Measurements from ENCODE around the gene CAPN11. TPM values are rescaled to one million over a fixed set of nuclear protein-coding genes. Genes with fewer than 3 reads are reported as not detected.

CAPN11 gene
- total RNA-seq, 4 donors from 2014 or later: 0.67 to 16.5 (median 4.9) TPM; not detected in 1

DNA sequence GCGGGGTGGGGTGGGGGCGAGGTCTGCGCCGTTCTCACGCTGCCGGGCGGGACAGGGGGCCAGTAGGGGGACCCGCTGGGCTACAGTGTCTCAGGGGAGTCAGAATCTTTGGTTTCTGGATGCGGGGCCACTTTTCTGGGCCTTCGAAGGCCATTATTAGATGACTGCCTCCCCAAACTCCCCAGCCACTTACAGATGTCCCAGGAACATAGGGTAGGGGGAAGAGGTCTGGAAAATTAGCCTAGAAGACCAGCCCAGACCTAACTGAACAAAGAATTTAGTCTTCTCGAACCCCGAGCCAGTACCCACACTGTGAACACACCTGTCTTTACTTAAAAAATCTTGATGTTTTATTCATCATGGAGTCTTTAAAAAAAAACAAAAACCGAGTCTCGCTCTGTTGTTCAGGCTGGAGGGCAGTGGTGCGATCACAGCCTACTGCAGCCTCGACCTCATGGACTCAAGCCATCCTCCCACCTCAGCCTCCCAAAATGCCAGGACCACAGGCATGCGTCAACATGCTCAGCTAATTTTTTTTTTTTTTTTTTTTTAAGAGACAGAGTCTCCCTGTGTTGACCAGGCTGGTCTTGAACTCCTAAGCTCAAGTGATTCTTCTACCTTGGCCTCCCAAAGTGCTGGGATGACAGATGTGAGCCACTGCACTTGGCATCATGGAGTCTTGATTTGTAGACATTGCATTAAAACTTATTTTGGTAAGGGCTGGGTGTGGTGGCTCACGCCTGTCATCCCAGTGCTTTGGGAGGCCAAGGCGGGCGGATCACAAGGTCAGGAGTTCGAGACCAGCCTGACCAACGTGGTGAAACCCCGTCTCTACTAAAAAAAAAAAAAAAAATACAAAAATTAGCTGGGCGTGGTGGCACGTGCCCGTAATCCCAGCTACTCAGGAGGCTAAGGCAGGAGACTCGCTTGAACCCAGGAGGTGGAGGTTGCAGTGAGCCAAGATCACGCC lies 61.5 kb downstream of the CAPN11 start:
- peak overlapping the region; percentile 45 to 56 (median 46) for H3K4me3 ChIP-seq
- H3K27me3 ChIP-seq: no peaks in the 10 kb centered on the region
- no peaks in the 10 kb centered on the region for H3K9me3 ChIP-seq
- no peaks in the 10 kb centered on the region for H3K36me3 ChIP-seq
- TF ChIP-seq, protein P1, sequence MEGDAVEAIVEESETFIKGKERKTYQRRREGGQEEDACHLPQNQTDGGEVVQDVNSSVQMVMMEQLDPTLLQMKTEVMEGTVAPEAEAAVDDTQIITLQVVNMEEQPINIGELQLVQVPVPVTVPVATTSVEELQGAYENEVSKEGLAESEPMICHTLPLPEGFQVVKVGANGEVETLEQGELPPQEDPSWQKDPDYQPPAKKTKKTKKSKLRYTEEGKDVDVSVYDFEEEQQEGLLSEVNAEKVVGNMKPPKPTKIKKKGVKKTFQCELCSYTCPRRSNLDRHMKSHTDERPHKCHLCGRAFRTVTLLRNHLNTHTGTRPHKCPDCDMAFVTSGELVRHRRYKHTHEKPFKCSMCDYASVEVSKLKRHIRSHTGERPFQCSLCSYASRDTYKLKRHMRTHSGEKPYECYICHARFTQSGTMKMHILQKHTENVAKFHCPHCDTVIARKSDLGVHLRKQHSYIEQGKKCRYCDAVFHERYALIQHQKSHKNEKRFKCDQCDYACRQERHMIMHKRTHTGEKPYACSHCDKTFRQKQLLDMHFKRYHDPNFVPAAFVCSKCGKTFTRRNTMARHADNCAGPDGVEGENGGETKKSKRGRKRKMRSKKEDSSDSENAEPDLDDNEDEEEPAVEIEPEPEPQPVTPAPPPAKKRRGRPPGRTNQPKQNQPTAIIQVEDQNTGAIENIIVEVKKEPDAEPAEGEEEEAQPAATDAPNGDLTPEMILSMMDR (IDR thresholded peaks at IDR 0.05): no peak
- no peak for TF ChIP-seq POLR2A (IDR thresholded peaks at IDR 0.05)
- no peak for DNase-seq
- H3K4me1 ChIP-seq: peaks cover 0 to 72% (median 17%) of the 10 kb centered on the region in 4 donors
- H3K27ac ChIP-seq: peak overlapping the region; percentile 52 to 82 (median 78)

DNA sequence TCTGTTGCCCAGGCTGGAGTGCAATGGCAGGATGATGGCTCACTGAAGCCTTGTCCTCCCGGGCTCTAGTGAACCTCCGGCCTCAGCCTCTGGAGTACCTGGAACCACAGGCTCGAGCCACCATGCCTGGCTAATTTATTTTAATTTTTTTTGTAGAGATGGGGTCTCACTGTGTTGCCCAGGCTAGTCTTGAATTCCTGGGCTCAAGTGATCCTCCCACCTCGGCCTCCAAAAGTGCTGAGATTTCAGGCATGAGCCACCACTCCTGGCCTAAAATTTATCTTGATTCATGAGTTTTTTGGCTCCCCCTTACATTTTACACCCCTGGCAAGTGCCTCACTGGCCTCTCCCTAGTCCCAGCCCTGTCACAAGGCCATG lies 62.3 kb downstream of the CAPN11 start:
- Histone ChIP-seq H3K9me3 (no peaks in the 10 kb centered on the region), H3K4me3 (no peak overlapping the region), H3K4me1 (peaks cover 0 to 80% (median 17%) of the 10 kb centered on the region in 4 donors), H3K36me3 (no peaks in the 10 kb centered on the region), H3K27me3 (no peaks in the 10 kb centered on the region), H3K27ac (peak overlapping the region in 3 of 4 donors; percentile 60 to 72 (median 61))
- TF ChIP-seq, protein P1 (IDR thresholded peaks at IDR 0.05): no peak
- TF ChIP-seq POLR2A (IDR thresholded peaks at IDR 0.05): no peak
- no peak for DNase-seq

DNA sequence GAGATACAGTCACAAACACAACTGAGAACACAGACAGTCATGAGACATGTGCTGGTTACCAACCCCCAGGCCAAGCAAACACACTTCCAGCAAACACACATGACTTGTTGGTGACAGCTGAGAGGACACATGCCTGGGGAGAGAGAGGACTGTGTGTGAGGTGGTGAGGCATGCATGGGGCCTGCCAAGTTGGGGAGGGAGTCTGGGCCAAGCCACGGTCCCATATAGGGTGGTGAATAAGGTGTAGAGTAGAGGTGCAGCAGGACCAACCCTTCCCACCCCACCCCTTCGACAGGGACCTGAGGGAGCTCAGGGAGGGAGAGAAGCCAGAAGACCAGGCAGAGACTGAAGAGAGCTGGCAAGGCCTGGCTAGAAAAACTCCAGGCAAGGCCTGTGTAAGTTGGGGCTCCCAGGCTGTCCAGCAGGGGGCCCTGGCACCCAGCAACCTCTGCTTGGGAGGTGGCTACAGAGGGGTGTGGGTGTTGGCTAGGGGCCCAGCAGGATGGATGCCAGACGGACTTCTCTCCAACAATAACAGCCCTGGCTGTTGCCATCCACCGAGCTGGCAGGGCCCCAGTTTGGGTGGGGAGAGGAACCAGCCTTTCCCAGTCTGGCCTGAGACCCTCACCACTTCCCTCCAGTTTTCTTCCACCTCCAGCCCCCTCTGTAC lies 62.8 kb downstream of the CAPN11 start:
- H3K4me1 ChIP-seq: peaks cover 0 to 85% (median 17%) of the 10 kb centered on the region in 4 donors
- peak overlapping the region; percentile 16 to 72 (median 60) for H3K27ac ChIP-seq
- peak overlapping the region in 1 of 4 donors; percentile 3 for H3K4me3 ChIP-seq

DNA sequence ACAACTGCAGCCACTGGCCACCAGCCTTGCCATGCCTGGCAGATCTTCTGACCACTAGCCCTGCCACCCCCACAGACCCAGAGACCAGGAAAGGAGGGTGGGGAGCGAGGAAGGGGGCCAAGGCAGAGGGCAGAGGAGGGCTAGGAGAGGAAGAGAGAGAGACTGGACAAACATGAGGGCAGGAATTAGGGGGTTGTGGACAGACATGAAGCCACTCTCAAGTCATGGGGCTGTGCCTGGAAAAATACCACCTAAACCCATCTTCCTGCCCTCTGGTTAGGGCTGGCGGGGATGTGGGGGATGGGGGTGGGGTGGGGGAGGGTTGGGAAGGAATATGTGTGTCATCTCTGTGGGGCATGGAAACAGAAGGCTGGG lies 63.3 kb downstream of the CAPN11 start:
- Histone ChIP-seq H3K27me3 (no peaks in the 10 kb centered on the region), H3K36me3 (no peaks in the 10 kb centered on the region), H3K27ac (peak overlapping the region; percentile 16 to 72 (median 60)), H3K9me3 (no peaks in the 10 kb centered on the region), H3K4me3 (peak overlapping the region in 1 of 4 donors; percentile 3), H3K4me1 (peaks cover 0 to 86% (median 15%) of the 10 kb centered on the region in 4 donors)
- DNase-seq: no peak
- no peak for TF ChIP-seq POLR2A (IDR thresholded peaks at IDR 0.05)
- TF ChIP-seq, protein P1 (IDR thresholded peaks at IDR 0.05): no peak

More for the DNA sequence above, 62.8 kb downstream of the CAPN11 start:
- H3K9me3 ChIP-seq: no peaks in the 10 kb centered on the region
- peak; percentile 65 to 94 (median 93) for DNase-seq
- TF ChIP-seq, protein P1 (IDR thresholded peaks at IDR 0.05): peak; percentile 55 to 94 (median 78)
- TF ChIP-seq POLR2A (IDR thresholded peaks at IDR 0.05): no peak
- no peaks in the 10 kb centered on the region for H3K27me3 ChIP-seq
- H3K36me3 ChIP-seq: no peaks in the 10 kb centered on the region

DNA sequence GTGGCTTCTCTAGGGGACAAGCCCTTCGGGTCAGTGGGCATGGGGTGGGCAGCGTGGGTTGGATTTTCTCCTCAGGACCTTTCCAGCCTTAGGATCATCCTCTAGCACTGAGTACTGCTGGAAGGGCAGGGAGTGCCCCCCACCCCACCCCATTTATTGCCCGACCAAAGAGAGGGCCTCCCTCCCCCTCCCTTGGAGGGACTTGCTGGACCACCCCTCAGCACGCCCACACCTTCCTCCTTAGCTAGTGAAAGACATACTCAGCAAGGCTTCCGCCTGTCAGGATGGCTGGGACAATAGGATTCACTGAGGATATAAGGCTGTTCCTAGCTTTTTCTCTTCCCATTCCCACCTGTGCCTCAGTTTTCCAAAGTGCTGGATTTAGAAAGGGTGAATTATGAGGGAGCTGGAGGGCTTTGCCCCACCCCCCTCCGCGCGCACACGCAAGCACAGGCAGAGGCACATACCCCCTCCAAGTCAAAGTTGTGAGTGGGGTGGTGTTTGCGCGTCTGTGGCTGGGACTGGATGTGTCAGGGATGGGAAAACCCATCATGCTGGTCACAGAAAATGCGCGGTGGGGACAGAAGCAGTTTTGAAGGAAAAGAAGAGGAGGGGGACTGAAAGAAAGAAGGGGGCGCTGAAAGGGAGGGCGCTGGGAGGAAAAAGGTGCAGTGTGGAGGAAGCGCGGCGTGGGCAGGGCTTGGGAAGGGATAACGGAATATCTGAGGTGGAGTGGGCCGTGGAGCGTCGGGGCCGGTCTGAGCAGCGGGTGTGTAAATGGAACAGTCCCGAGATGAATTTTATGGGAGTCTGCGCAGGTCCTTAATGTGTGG lies 64.1 kb downstream of the CAPN11 start:
- H3K27ac ChIP-seq: peak overlapping the region; percentile 49 to 72 (median 66)
- H3K9me3 ChIP-seq: no peaks in the 10 kb centered on the region
- peaks cover 0 to 84% (median 15%) of the 10 kb centered on the region in 4 donors for H3K4me1 ChIP-seq
- TF ChIP-seq POLR2A (IDR thresholded peaks at IDR 0.05): no peak
- TF ChIP-seq, protein P1 (IDR thresholded peaks at IDR 0.05): no peak
- no peaks in the 10 kb centered on the region for H3K36me3 ChIP-seq
- H3K4me3 ChIP-seq: peak overlapping the region; percentile 53 to 78 (median 67)
- DNase-seq: no peak
- H3K27me3 ChIP-seq: no peaks in the 10 kb centered on the region
